K562 (cell line): ENCODE data around the gene HADHB. TPM values are rescaled to one million over a fixed set of nuclear protein-coding genes. Genes with fewer than 3 reads are reported as not detected.

Experiments used
- ARID3B ChIP-seq: fragments of 250-450 bp; sonication (Bioruptor Pico); IDR thresholded peaks from 2 replicates; pipeline ENCODE4 v1.4.0; 2020; ENCODE audit warnings: borderline replicate concordance
- BDP1 ChIP-seq: IDR thresholded peaks from 3 replicates; pipeline ENCODE4 v1.6.1; 2011; ENCODE audit not compliant: insufficient read length, insufficient read depth
- BRD9 ChIP-seq: fragments of 450-650 bp; IDR thresholded peaks from 2 replicates; pipeline ENCODE4 v1.6.1; 2018; ENCODE audit warnings: low read depth; ENCODE audit not compliant: partially characterized antibody
- ELF2 ChIP-seq: fragments of 250-450 bp; sonication (Bioruptor Pico); IDR thresholded peaks from 2 replicates; pipeline ENCODE4 v1.5.0; 2021; ENCODE audit warnings: mild to moderate bottlenecking
- ELK1 ChIP-seq: sonication (generic); formaldehyde crosslinking; IDR thresholded peaks from 2 replicates; pipeline ENCODE4 v1.8.1; 2022; ENCODE audit warnings: missing genetic modification reagents
- ETS2 ChIP-seq: IDR thresholded peaks from 2 replicates; pipeline ENCODE4 v1.6.1; 2016; ENCODE audit warnings: borderline replicate concordance, missing genetic modification characterization, mild to moderate bottlenecking, moderate library complexity, missing compliant biosample characterization; ENCODE audit not compliant: poor library complexity, severe bottlenecking
- HMGXB4 ChIP-seq: sonication (generic); formaldehyde crosslinking; IDR thresholded peaks from 2 replicates; pipeline ENCODE4 v1.8.1; 2023; ENCODE audit warnings: mild to moderate bottlenecking, missing genetic modification reagents
- HNRNPL ChIP-seq: fragments of 200-400 bp; formaldehyde crosslinking; IDR thresholded peaks from 2 replicates; pipeline ENCODE4 v1.6.1; 2017; ENCODE audit warnings: low read depth, mild to moderate bottlenecking, low read length
- KDM1A ChIP-seq, 2 experiments: fragments of 450-650 bp; IDR thresholded peaks; 2 replicates each; pipeline ENCODE4 v1.6.1; 2016; ENCODE audit warnings: mild to moderate bottlenecking in 2 of 2
- KHSRP ChIP-seq: fragments of 450-650 bp; IDR thresholded peaks from 2 replicates; pipeline ENCODE4 v1.6.1; 2017
- MCM7 ChIP-seq, 2 experiments: fragments of 450-650 bp; IDR thresholded peaks; 2 replicates each; pipeline ENCODE4 v1.6.1; 2016 to 2018
- NR2F6 ChIP-seq: fragments of 450-650 bp; formaldehyde crosslinking; IDR thresholded peaks from 2 replicates; pipeline ENCODE4 v1.4.0; 2020; ENCODE audit warnings: mild to moderate bottlenecking
- NUFIP1 ChIP-seq: fragments of 450-650 bp; IDR thresholded peaks from 2 replicates; pipeline ENCODE4 v1.6.1; 2018; ENCODE audit not compliant: partially characterized antibody
- PYGO2 ChIP-seq: fragments of 450-650 bp; IDR thresholded peaks from 2 replicates; pipeline ENCODE4 v1.6.1; 2016; ENCODE audit warnings: mild to moderate bottlenecking, missing genetic modification characterization, moderate library complexity, missing compliant biosample characterization
- SMARCC2 ChIP-seq: fragments of 450-650 bp; IDR thresholded peaks from 2 replicates; pipeline ENCODE4 v1.6.1; 2017; ENCODE audit warnings: antibody characterized with exemption, moderate library complexity, mild to moderate bottlenecking, low read depth
- SMARCE1 ChIP-seq: fragments of 450-650 bp; IDR thresholded peaks from 2 replicates; pipeline ENCODE4 v1.7.1; 2016; ENCODE audit warnings: mild to moderate bottlenecking
- STAT5B ChIP-seq: fragments of 250-450 bp; sonication (Bioruptor Pico); IDR thresholded peaks from 2 replicates; pipeline ENCODE4 v1.8.0; 2021; ENCODE audit warnings: mild to moderate bottlenecking, inconsistent platforms
- ZBTB17 ChIP-seq: fragments of 450-650 bp; formaldehyde crosslinking; IDR thresholded peaks from 2 replicates; pipeline ENCODE4 v1.4.0; 2020; ENCODE audit warnings: mild to moderate bottlenecking
- ZFP1 ChIP-seq: fragments of 450-650 bp; formaldehyde crosslinking; IDR thresholded peaks from 2 replicates; pipeline ENCODE4 v1.4.0; 2020; ENCODE audit warnings: mild to moderate bottlenecking, mixed read lengths
- ZNF165 ChIP-seq: fragments of 250-450 bp; sonication (Bioruptor Pico); IDR thresholded peaks from 2 replicates; pipeline ENCODE4 v1.4.0; 2020; ENCODE audit warnings: borderline replicate concordance
- ZNF24 ChIP-seq: fragments of 450-650 bp; IDR thresholded peaks from 2 replicates; pipeline ENCODE4 v1.6.1; 2016
- ZNF3 ChIP-seq: fragments of 250-450 bp; sonication (Bioruptor Pico); IDR thresholded peaks from 2 replicates; pipeline ENCODE4 v1.5.0; 2021; ENCODE audit warnings: mild to moderate bottlenecking, moderate library complexity
- polyA plus RNA-seq, 8 experiments: library from polyadenylated mRNA; depleted of rRNA in 4 of 8; stranded (reverse) in 5 of 8; unstranded in 3 of 8; fragments of >200 nt; fragmentation: Nextera tagmentation in 2 of 8; fragmentation: Illumina TruSeq in 1 of 8; extraction: Ambion mirVana in 2 of 8; extraction: Trizol in 1 of 8; gene quantifications; 2 replicates each; pipeline versions ENCODE4 v1.2.1 to v1.2.3, GENCODE V29; 2011 to 2014; ENCODE audit warnings: inconsistent platforms in 1 of 8, missing spikeins in 1 of 8
- total RNA-seq, 7 experiments: library from RNA; depleted of rRNA in 6 of 7; stranded (reverse); fragments of >200 nt in 6 of 7; fragmentation: Illumina TruSeq in 2 of 7; extraction: Trizol in 2 of 7; gene quantifications; 2 replicates each; pipeline versions ENCODE4 v1.2.1 to v1.2.3, GENCODE V29; 2011 to 2021; ENCODE audit warnings: low replicate concordance in 1 of 7
- TF ChIP-seq, protein P1 (sequence below): IDR thresholded peaks from 2 replicates; pipeline ENCODE4 v1.6.1; 2011; ENCODE audit not compliant: insufficient read length; ENCODE audit errors: extremely low read depth

The HADHB gene
- total and polyA plus RNA-seq, 9 of the 15 experiments (the other 6 are each of a cell fraction or from before 2014, with no cell fraction given) = 67.3 to 199 (median 100) TPM

DNA sequence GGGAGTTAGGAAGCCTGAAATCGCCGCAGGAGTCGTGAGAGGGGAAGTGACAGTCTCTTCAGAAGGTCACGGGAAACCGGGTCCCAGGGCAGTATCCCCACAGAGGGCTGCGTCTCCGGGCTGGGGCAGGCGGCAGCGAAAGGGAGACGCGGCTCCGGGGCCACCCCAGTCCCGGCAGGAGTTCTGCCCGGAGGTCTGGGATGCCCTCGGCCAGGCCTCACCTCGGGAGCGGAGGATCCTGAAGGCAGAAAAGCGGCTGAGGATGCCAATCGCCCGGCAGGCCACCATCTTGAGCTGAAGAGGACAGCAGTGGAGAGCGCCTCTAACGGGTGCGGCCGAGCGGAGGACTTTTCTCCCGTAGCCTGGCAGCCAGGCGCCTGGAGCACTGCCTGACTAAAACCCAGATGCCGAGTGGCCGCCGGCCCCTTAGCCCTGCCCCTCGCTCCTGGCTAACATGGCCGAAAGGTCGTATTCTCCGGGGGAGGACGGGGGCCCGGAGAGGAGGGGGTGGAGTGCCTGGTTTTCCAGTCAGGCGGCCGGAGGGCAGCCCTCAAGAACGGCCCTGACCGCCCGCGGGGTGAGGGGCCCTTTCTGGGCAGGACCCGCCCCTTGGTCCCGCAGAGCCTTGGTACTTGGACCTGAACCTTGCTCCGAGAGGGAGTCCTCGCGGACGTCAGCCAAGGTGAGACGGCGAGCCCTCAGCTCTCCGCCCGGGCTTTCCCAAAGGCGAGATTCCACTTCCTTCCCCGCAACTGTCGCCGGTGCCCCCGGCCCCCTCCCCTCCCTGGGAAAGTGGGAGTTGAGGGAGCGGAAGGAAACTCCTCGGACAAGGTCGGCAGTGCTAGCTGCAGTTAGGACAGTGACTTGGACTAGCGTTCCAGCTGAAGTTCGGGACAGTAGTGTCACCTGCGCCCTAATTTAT is at the start of gene HADHB, which contains the start of gene HADHA (continued):
- TF ChIP-seq HMGXB4 (CRISPR knock-in tag) (peak; percentile 56; the same call in 1 of the 2 replicates), BRD9 (no peak), ZBTB17 (0 out of 2 replicates have a peak, but pooled peaks have one; percentile 66), ZNF24 (no peak), BDP1 (no peak), SMARCE1 (no peak), ELF2 (CRISPR knock-in tag) (no peak), NR2F6 (CRISPR knock-in tag) (peak; percentile 4; the same call in 1 of the 2 replicates), KHSRP (no peak), ZNF3 (no peak), ZFP1 (CRISPR knock-in tag) (no peak), MCM7 (IDR thresholded peaks at IDR 0.05) (no peak), PYGO2 (tag) (no peak), ARID3B (CRISPR knock-in tag) (no peak), HNRNPL (no peak; the same call in 1 of the 2 replicates), KDM1A (IDR thresholded peaks at IDR 0.05) (no peak), SMARCC2 (no peak), ZNF165 (CRISPR knock-in tag) (no peak), ELK1 (CRISPR knock-in tag) (no peak), STAT5B (CRISPR knock-in tag) (no peak), ETS2 (no peak), NUFIP1 (no peak)
- TF ChIP-seq, protein P1, sequence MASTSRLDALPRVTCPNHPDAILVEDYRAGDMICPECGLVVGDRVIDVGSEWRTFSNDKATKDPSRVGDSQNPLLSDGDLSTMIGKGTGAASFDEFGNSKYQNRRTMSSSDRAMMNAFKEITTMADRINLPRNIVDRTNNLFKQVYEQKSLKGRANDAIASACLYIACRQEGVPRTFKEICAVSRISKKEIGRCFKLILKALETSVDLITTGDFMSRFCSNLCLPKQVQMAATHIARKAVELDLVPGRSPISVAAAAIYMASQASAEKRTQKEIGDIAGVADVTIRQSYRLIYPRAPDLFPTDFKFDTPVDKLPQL = peak; percentile 36
